GM12891 (cell line): Measurements from ENCODE around the gene MOV10.

Experiments used
- DNase-seq: peaks from one replicate; pipeline ENCODE4 v3.0.0; 2011; ENCODE audit warnings: low spot score; ENCODE audit not compliant: insufficient read length
- FAIRE-seq: peaks from 2 replicates; lab custom pipeline; 2011; peaks lifted over from hg19 to GRCh38; lab: Jason Lieb, UNC
- PAX5 ChIP-seq: IDR thresholded peaks from 2 replicates; pipeline ENCODE4 v1.6.1; 2011; ENCODE audit warnings: low read length, moderate library complexity, mild to moderate bottlenecking; ENCODE audit not compliant: insufficient read depth, severe bottlenecking
- POLR2A ChIP-seq: IDR thresholded peaks from 2 replicates; pipeline ENCODE4 v1.6.1; 2011; ENCODE audit warnings: low read depth, low read length, control low read depth
- POLR2AphosphoS5 ChIP-seq: IDR thresholded peaks from 2 replicates; pipeline ENCODE4 v1.6.1; 2011; ENCODE audit warnings: low read depth, low read length, control low read depth
- POU2F2 ChIP-seq: IDR thresholded peaks from 2 replicates; pipeline ENCODE4 v1.6.1; 2011; ENCODE audit warnings: low read depth, mild to moderate bottlenecking, control low read depth, low read length, moderate library complexity
- SPI1 ChIP-seq: IDR thresholded peaks from 2 replicates; pipeline ENCODE4 v1.6.1; 2011; ENCODE audit warnings: low read depth, low read length, control low read depth
- TAF1 ChIP-seq: IDR thresholded peaks from 2 replicates; pipeline ENCODE4 v1.6.1; 2011; ENCODE audit warnings: low read depth, low read length, control low read depth

The MOV10 gene

GRCh38 chr1:112704934-112705627 lies 30.6 kb downstream of the MOV10 start:
- TF ChIP-seq POLR2A (peak; percentile 68), SPI1 (peak; percentile 35), POLR2AphosphoS5 (peak; percentile 77; the same call in 1 of the 2 replicates), POU2F2 (no peak), PAX5 (no peak), TAF1 (peak; percentile 63; the same call in 1 of the 2 replicates)
- peak; percentile 77 for FAIRE-seq
- peak; percentile 83 for DNase-seq

- TF ChIP-seq PAX5 (peak; percentile 27), POLR2A (no peak)
- FAIRE-seq, result no peak
Observed at GRCh38 chr1:112706505-112707220, 32.2 kb downstream of the MOV10 start, which contains the start of gene RHOC. RHOC (minus strand) TSS chr1:112707127; CDS start chr1:112703799, 3,328 bp downstream.

GRCh38 chr1:112707221-112708001 lies 33.0 kb downstream of the MOV10 start:
- DNase-seq (peak; percentile 77), FAIRE-seq (peak; percentile 16)
- TF ChIP-seq SPI1 (no peak), TAF1 (0 out of 2 replicates have a peak, but pooled peaks have one; percentile 16)

More at GRCh38 chr1:112706505-112707220, 32.2 kb downstream of the MOV10 start, which contains the start of gene RHOC:
- peak; percentile 80 for DNase-seq

DNA sequence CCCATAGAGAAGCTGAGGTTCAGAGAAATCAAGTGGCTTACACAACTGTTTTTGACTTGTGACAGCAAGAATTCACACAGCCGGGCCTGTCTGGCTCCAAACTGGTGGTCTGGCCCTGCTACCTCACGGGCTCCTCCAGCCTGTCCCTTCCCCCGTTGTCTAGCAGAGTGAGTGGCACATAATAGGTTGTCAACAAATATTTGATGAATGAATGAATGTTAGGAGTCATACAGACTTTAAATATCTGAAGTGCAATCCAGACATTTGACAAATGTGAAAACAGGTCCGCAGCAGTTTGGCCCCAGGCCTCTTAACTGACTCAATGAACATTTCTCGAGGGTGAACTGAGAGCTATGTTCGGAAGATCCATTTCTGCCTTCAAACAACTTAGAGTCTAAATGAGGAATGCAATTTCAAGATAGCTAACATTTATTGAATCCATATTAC lies 33.6 kb downstream of the MOV10 start:
- FAIRE-seq (no peak), DNase-seq (no peak)
- no peak for TF ChIP-seq POLR2AphosphoS5
- no peak for TF ChIP-seq SPI1
- no peak for TF ChIP-seq PAX5
- no peak for TF ChIP-seq TAF1
- TF ChIP-seq POU2F2, result no peak
- TF ChIP-seq POLR2A, result no peak

- no peak for FAIRE-seq
- TF ChIP-seq POLR2AphosphoS5 (no peak), POLR2A (no peak), POU2F2 (no peak), PAX5 (no peak), SPI1 (no peak), TAF1 (no peak)
- DNase-seq, result no peak
Observed at GRCh38 chr1:112708489-112708888, 34.0 kb downstream of the MOV10 start.

GRCh38 chr1:112710159-112710558 lies 35.7 kb downstream of the MOV10 start:
- TF ChIP-seq POLR2A (no peak), SPI1 (no peak), TAF1 (no peak), POLR2AphosphoS5 (no peak), POU2F2 (no peak), PAX5 (no peak)
- FAIRE-seq (no peak), DNase-seq (no peak)

DNA sequence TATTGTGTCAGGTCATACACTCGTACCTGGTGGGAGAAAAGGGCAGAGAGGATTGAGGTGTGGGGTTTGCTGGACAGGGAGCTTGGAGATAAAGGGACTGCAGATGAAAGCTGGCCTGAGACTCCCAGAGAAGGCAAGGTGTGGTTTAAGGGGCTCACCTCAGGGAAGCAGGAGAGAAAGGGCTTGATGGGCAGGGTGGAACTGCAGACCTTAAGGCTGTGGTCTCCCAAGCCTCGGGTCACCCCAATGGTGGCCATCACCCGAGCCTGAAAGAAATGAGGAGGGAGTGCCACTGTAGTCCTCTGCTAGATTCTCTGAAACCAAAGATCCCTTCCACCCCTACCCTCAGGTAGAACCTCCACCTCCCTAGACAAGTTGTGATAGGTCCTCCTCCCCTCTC lies 36.1 kb downstream of the MOV10 start:
- no peak for TF ChIP-seq POLR2AphosphoS5
- TF ChIP-seq POU2F2, result no peak
- TF ChIP-seq POLR2A, result no peak
- FAIRE-seq (no peak), DNase-seq (no peak)

DNA sequence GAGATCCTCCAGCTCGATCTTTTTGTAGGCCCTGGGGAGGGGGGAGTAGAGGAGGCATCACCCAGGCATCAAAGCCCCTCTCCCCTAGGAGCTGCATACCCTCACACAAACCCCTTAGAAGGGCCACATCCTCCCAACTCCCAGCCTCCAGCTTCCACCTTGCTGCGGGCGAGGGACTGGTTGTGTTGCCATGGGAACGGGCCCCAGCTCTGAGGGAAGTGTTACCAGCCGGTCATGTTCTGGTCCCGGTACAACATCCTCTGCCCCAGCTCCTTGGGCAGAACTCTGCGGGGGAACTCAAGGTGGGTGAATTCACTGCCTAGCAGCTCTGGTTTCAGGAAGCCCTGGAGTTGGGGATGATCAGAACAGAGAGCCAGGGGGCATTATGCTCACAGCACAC lies 36.6 kb downstream of the MOV10 start:
- DNase-seq (no peak), FAIRE-seq (no peak)
- no peak for TF ChIP-seq PAX5
- TF ChIP-seq SPI1, result no peak
- no peak for TF ChIP-seq TAF1

DNA sequence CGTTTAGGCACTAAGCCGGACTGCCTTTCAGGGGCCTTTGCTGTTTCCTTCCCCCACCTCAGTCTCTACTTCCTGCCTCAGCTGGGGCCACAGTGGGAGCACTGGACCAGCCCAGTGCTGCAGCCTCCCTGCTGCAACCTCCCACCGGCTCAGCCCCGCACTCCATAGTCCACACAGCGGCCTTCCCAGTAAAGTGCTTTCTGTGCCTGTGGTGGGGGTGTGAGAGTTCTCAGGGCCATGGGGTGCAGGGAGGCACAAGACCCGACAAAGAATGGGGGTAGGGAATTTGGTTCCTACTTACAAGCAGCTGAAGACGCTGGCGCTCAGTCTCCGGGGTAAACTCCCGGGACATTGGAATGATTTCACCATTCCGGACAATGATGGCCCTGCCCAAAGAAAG lies 37.2 kb downstream of the MOV10 start:
- no peak for TF ChIP-seq POLR2A
- no peak for TF ChIP-seq POU2F2
- TF ChIP-seq TAF1, result no peak
- TF ChIP-seq PAX5, result no peak
- no peak for TF ChIP-seq SPI1
- no peak for TF ChIP-seq POLR2AphosphoS5
- DNase-seq (no peak), FAIRE-seq (no peak)

DNA sequence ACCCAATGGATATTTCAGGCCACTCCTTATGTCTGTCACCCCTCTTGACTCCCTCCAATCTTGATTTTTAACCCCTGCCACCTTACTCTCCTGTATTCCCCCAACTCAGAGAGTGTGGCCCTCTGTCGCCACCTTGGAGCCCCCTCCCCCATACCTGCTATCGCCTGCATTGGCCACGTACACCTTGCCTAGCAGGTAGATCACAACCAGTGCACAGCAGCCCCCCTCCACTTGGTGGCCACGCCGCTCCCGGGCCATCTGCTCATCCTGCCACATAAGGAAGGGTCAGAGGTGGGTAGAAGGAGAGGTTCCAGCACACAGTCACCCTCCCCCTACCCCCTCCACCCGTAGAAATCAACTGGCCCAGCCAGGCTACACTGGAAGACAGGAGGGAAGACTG lies 37.7 kb downstream of the MOV10 start:
- TF ChIP-seq PAX5 (no peak), POLR2AphosphoS5 (no peak), SPI1 (no peak), POLR2A (no peak), POU2F2 (no peak), TAF1 (no peak)
- DNase-seq (no peak), FAIRE-seq (no peak)
